AG04449 (cell line): Measurements from ENCODE around the gene UVRAG.

ENCODE experiments used
- CTCF ChIA-PET: fragments of 350-600 bp; formaldehyde crosslinking; extraction: SDS; loops from one replicate; lab custom pipeline; 2021; ENCODE audit warnings: antibody characterized with exemption; lab: Yijun Ruan, JAX
- POLR2A ChIA-PET: fragments of 400-600, 350-600 bp; formaldehyde crosslinking; extraction: SDS; loops from one replicate; lab custom pipeline; 2020; ENCODE audit warnings: antibody characterized with exemption, inconsistent platforms; lab: Yijun Ruan, JAX
- DNase-seq: peaks from one replicate; pipeline ENCODE4 v3.0.0-alpha.2; 2010; ENCODE audit warnings: low read depth, low spot score
- H3K4me3 ChIP-seq: 2 replicates; pipeline ENCODE4 v1.5.1; 2011; ENCODE audit warnings: low read depth, mild to moderate bottlenecking, control low read depth, low read length
- CTCF ChIP-seq: IDR thresholded peaks from one replicate; pipeline ENCODE4 v1.5.1; 2011; ENCODE audit warnings: mild to moderate bottlenecking, moderate library complexity, low read length, control low read depth, inconsistent platforms; ENCODE audit not compliant: insufficient read depth; ENCODE audit errors: missing control alignments

The UVRAG gene

GRCh38 chr11:76175783-76176182, 360.8 kb downstream of the UVRAG start:
- ChIA-PET CTCF (interaction anchor here (0.7 to 1.2 kb wide), 3 partner anchors 24 to 309 kb away, joined by 3 to 7 read pairs (median 3); no protein-coding TSS in a partner anchor), POLR2A (no interaction called here)
- no peak for TF ChIP-seq CTCF
- no peak for DNase-seq
- H3K4me3 ChIP-seq, result no peak overlapping the region

- no peak overlapping the region for H3K4me3 ChIP-seq
- CTCF ChIA-PET, result interaction anchor here (1.2 kb wide), 1 partner anchor 24 kb away, joined by 7 read pairs; no protein-coding TSS in a partner anchor
- DNase-seq, result no peak
- TF ChIP-seq CTCF, result no peak
- POLR2A ChIA-PET, result no interaction called here
Measured at GRCh38 chr11:76176463-76176862, 361.5 kb downstream of the UVRAG start.

GRCh38 chr11:76177250-76177686, 362.3 kb downstream of the UVRAG start:
- no peak for TF ChIP-seq CTCF
- DNase-seq, result no peak
- POLR2A ChIA-PET, result no interaction called here
- CTCF ChIA-PET, result interaction anchor here (1.0 kb wide), 2 partner anchors 9 to 30 kb away, joined by 3 read pairs; partner anchors contain the start of gene WNT11
- H3K4me3 ChIP-seq, result no peak overlapping the region

GRCh38 chr11:76179147-76179546, 364.1 kb downstream of the UVRAG start:
- DNase-seq, result no peak
- ChIA-PET CTCF (no interaction called here), POLR2A (no interaction called here)
- H3K4me3 ChIP-seq, result no peak overlapping the region
- TF ChIP-seq CTCF, result no peak

GRCh38 chr11:76181371-76181770, 366.4 kb downstream of the UVRAG start:
- no peak overlapping the region for H3K4me3 ChIP-seq
- POLR2A ChIA-PET, result no interaction called here
- no peak for TF ChIP-seq CTCF
- no peak for DNase-seq
- CTCF ChIA-PET, result interaction anchor here (2.1 kb wide), 1 partner anchor 26 kb away, joined by 6 read pairs; no protein-coding TSS in a partner anchor

GRCh38 chr11:76184551-76184993, 369.6 kb downstream of the UVRAG start:
- POLR2A ChIA-PET, result interaction anchor here (0.6 kb wide), 1 partner anchor 51 kb away, joined by 3 read pairs; no protein-coding TSS in a partner anchor
- CTCF ChIA-PET, result interaction anchor here (0.9 to 1.0 kb wide), 2 partner anchors 23 to 32 kb away, joined by 3 to 6 read pairs; no protein-coding TSS in a partner anchor
- no peak for DNase-seq
- H3K4me3 ChIP-seq, result no peak overlapping the region
- TF ChIP-seq CTCF, result no peak
